GM12878 (cell line): ENCODE results near the gene CD38. TPM values are rescaled to one million over a fixed set of nuclear protein-coding genes. Genes with fewer than 3 reads are reported as not detected.

Experiments used
- ATAC-seq: fragments of 200-7000 bp; cut with Tn5 transposase; 3 replicates; pipeline ENCODE4 v1.9.1; 2020; ENCODE audit warnings: mild to moderate bottlenecking, moderate library complexity
- BruUV-seq: library from RNA; stranded (reverse); fragments of 400-500 nt; replicated peaks from 2 replicates; lab custom pipeline; 2021; lab: Mats Ljungman, UMichigan
- CTCF ChIA-PET: fragments of 300-600 bp; sonication (Branson Sonifier 250); formaldehyde crosslinking; extraction: SDS; loops from one replicate; lab custom pipeline; 2021; ENCODE audit warnings: inconsistent platforms; lab: Yijun Ruan, JAX
- POLR2A ChIA-PET: fragments of 350-600 bp; formaldehyde crosslinking; extraction: SDS; loops from one replicate; lab custom pipeline; 2021; ENCODE audit warnings: inconsistent platforms; lab: Charles Lee
- RAD21 ChIA-PET: fragments of 300-600 bp; sonication (Branson Sonifier 250); formaldehyde crosslinking; loops from one replicate; lab custom pipeline; 2023; ENCODE audit warnings: antibody characterized with exemption; ENCODE audit not compliant: unreplicated experiment; lab: Charles Lee
- SMC1A ChIA-PET: fragments of 300-600 bp; sonication (Branson Sonifier 250); formaldehyde crosslinking; loops from one replicate; lab custom pipeline; 2023; ENCODE audit not compliant: unreplicated experiment, uncharacterized antibody; lab: Charles Lee
- DNase-seq: peaks from one replicate; pipeline ENCODE4 v3.0.0-alpha.2; 2011; ENCODE audit warnings: low read depth, low spot score
- FAIRE-seq: peaks from 3 replicates; lab custom pipeline; 2011; peaks lifted over from hg19 to GRCh38; lab: Jason Lieb, UNC
- H2AFZ ChIP-seq: 2 replicates; pipeline ENCODE4 v1.6.0; 2011; ENCODE audit warnings: low read depth, low read length, control low read depth; ENCODE audit not compliant: control insufficient read depth
- H3K27ac ChIP-seq: 2 replicates; pipeline ENCODE4 v1.5.1; 2011; ENCODE audit warnings: control low read depth; ENCODE audit not compliant: control insufficient read depth, insufficient read depth
- H3K27me3 ChIP-seq, 2 experiments: replicated peaks in 1 of 2; 2 replicates each; pipeline versions ENCODE4 v1.6.0 to v1.6.1; 2011; ENCODE audit warnings: low read length in 1 of 2; ENCODE audit not compliant: control insufficient read depth in 2 of 2, insufficient read depth in 2 of 2
- H3K36me3 ChIP-seq, 2 experiments: 2 replicates each; pipeline ENCODE4 v1.5.1; 2011; ENCODE audit warnings: low read length in 1 of 2; ENCODE audit not compliant: control insufficient read depth in 2 of 2, insufficient read depth in 2 of 2
- H3K4me1 ChIP-seq: 2 replicates; pipeline ENCODE4 v1.6.1; 2011; ENCODE audit warnings: mild to moderate bottlenecking, low read length, moderate library complexity, mixed read lengths; ENCODE audit not compliant: control insufficient read depth, insufficient read depth
- H3K4me2 ChIP-seq: 2 replicates; pipeline ENCODE4 v1.6.0; 2011; ENCODE audit warnings: control low read depth; ENCODE audit not compliant: control insufficient read depth, insufficient read depth
- H3K4me3 ChIP-seq: fragments of 200-600 bp; sonication (generic); 2 replicates; pipeline ENCODE4 v1.5.1; 2016
- H3K79me2 ChIP-seq: 2 replicates; pipeline ENCODE4 v1.6.0; 2011; ENCODE audit warnings: low read length; ENCODE audit not compliant: control insufficient read depth, insufficient read depth
- H3K9ac ChIP-seq: 2 replicates; pipeline ENCODE4 v1.8.0; 2011; ENCODE audit warnings: low read length, control low read depth, mixed read lengths; ENCODE audit not compliant: control insufficient read depth, insufficient read depth
- H3K9me3 ChIP-seq: replicated peaks from 3 replicates; pipeline ENCODE4 v1.5.1; 2011; ENCODE audit warnings: mild to moderate bottlenecking, low read length; ENCODE audit not compliant: control insufficient read depth, insufficient read depth
- H4K20me1 ChIP-seq: 2 replicates; pipeline ENCODE4 v1.6.0; 2011; ENCODE audit not compliant: control insufficient read depth, insufficient read depth
- BCL11A ChIP-seq: IDR thresholded peaks from 2 replicates; pipeline ENCODE4 v1.6.1; 2011; ENCODE audit warnings: low read depth, low read length
- CEBPZ ChIP-seq: fragments of 150-350 bp; IDR thresholded peaks from 2 replicates; pipeline ENCODE4 v1.6.1; 2016; ENCODE audit warnings: low read depth, low read length
- IRF3 ChIP-seq: fragments of 450-650 bp; IDR thresholded peaks from 2 replicates; pipeline ENCODE4 v1.6.1; 2014; ENCODE audit warnings: mild to moderate bottlenecking
- MEF2B ChIP-seq: fragments of 450-650 bp; IDR thresholded peaks from 2 replicates; pipeline ENCODE4 v1.6.1; 2018; ENCODE audit warnings: mild to moderate bottlenecking, moderate library complexity; ENCODE audit not compliant: partially characterized antibody, poor library complexity, severe bottlenecking
- NR2F1 ChIP-seq: fragments of 450-650 bp; conservative IDR thresholded peaks from 2 replicates; pipeline ENCODE4 v1.6.1; 2017; ENCODE audit warnings: mild to moderate bottlenecking
- POLR2A ChIP-seq: IDR thresholded peaks from 2 replicates; pipeline ENCODE4 v1.6.1; 2011; ENCODE audit warnings: low read depth, mild to moderate bottlenecking, low read length
- SRF ChIP-seq, 2 experiments: IDR thresholded peaks; 2 replicates each; pipeline ENCODE4 v1.6.1; 2011; ENCODE audit warnings: low read depth in 2 of 2, low read length in 2 of 2, mild to moderate bottlenecking in 1 of 2, moderate library complexity in 1 of 2
- WGBS: methylation state at CpG from one replicate; pipeline ENCODE4 v1.1.6; 2016; ENCODE audit warnings: low lambda C conversion rate; ENCODE audit not compliant: insufficient replicate concordance, insufficient coverage; ENCODE audit errors: missing lambda C conversion rate; 5-methylcytosine and 5-hydroxymethylcytosine counted together
- in situ Hi-C: fragments of 300-500 bp; cut with MboI; formaldehyde crosslinking; loops from 9 replicates; pipeline ENCODE4 v1.14.3; 2018; ENCODE audit warnings: mixed read lengths
- intact Hi-C: fragments of 100-400 bp; cut with micrococcal nuclease; formaldehyde crosslinking; loops from one replicate; pipeline ENCODE4 v1.14.2; 2022; ENCODE audit not compliant: unreplicated experiment
- polyA plus RNA-seq, 11 experiments: library from polyadenylated mRNA; depleted of rRNA in 4 of 11; unstranded in 6 of 11; stranded (reverse) in 5 of 11; fragments of >200 nt; fragmentation: Nextera tagmentation in 4 of 11; fragmentation: Illumina TruSeq in 1 of 11; extraction: Ambion mirVana in 4 of 11; extraction: Trizol in 1 of 11; gene quantifications; 1 replicate in 1 of 11; 2 replicates in 10 of 11; pipeline versions ENCODE4 v1.2.1 to v1.2.3, GENCODE V29; 2011 to 2016; ENCODE audit warnings: inconsistent platforms in 2 of 11, missing spikeins in 2 of 11, low read depth in 1 of 11
- total RNA-seq, 4 experiments: library from RNA; depleted of rRNA in 3 of 4; stranded (reverse); fragments of >200 nt in 3 of 4; fragmentation: Illumina TruSeq in 1 of 4; extraction: Trizol in 1 of 4; gene quantifications; 2 replicates each; pipeline versions ENCODE4 v1.2.1 to v1.2.3, GENCODE V29; 2013 to 2021

Gene CD38
- total and polyA plus RNA-seq, 10 of the 15 experiments (the other 5 are each of a cell fraction or from before 2014, with no cell fraction given): 3.5 to 39.8 (median 12.7) TPM

- H3K36me3 ChIP-seq: 0 out of 4 replicates have a peak, but pooled peaks cover 0 to 3% of the 10 kb centered on the region in 2 experiments
- no peak overlapping the region for H3K4me3 ChIP-seq
- H3K27me3 ChIP-seq: no peaks in the 10 kb centered on the region
- no peak for FAIRE-seq
- H3K27ac ChIP-seq: no peak overlapping the region
- RAD21 ChIA-PET: no interaction called here
- intact Hi-C loops (no loop called here), in situ Hi-C loops (no loop called here)
- peaks cover 32% of the 10 kb centered on the region for H3K4me1 ChIP-seq
- WGBS: 93% methylated on average over 22 of the region's 26 CpGs
- no TSS peak for BruUV-seq
- no peak overlapping the region for H2AFZ ChIP-seq
- CTCF ChIA-PET: interaction anchor here (1.2 to 8.6 kb wide), 3 partner anchors 20 to 96 kb away, joined by 4 to 96 read pairs (median 4); no protein-coding TSS in a partner anchor
- no peak overlapping the region for H3K9ac ChIP-seq
- no peak for DNase-seq
- SMC1A ChIA-PET: interaction anchor here (1.1 to 5.2 kb wide), 7 partner anchors 13 to 167 kb away, joined by 3 to 39 read pairs (median 5); no protein-coding TSS in a partner anchor
- POLR2A ChIA-PET: interaction anchor here (1.1 to 1.4 kb wide), 3 partner anchors 16 to 31 kb away, joined by 3 to 5 read pairs (median 4); no protein-coding TSS in a partner anchor
- H3K9me3 ChIP-seq: no peaks in the 10 kb centered on the region; the same call in 1 of the 3 replicates
- H3K79me2 ChIP-seq: no peaks in the 10 kb centered on the region; the same call in 1 of the 2 replicates
- no peak overlapping the region for H3K4me2 ChIP-seq
- no peak for TF ChIP-seq SRF (IDR thresholded peaks at IDR 0.05; ENCODE audit: low read depth in 2 of 2, low read length in 2 of 2)
- TF ChIP-seq CEBPZ: no peak
- TF ChIP-seq BCL11A: no peak
- no peak for TF ChIP-seq NR2F1
- 0 out of 2 replicates have a peak, but pooled peaks have one; percentile 15 for TF ChIP-seq POLR2A
- TF ChIP-seq MEF2B: no peak
- no peak for TF ChIP-seq IRF3
- ATAC-seq: no peak
- H4K20me1 ChIP-seq: no peaks in the 10 kb centered on the region
Observed at GRCh38 chr4:15786743-15787142, 8.6 kb downstream of the CD38 start.
